Measurements from ENCODE around the gene CYP4B1.

GRCh38 chr1:46760558-46761166 lies 38.2 kb upstream of the CYP4B1 start:
- TF ChIP-seq, protein P1, sequence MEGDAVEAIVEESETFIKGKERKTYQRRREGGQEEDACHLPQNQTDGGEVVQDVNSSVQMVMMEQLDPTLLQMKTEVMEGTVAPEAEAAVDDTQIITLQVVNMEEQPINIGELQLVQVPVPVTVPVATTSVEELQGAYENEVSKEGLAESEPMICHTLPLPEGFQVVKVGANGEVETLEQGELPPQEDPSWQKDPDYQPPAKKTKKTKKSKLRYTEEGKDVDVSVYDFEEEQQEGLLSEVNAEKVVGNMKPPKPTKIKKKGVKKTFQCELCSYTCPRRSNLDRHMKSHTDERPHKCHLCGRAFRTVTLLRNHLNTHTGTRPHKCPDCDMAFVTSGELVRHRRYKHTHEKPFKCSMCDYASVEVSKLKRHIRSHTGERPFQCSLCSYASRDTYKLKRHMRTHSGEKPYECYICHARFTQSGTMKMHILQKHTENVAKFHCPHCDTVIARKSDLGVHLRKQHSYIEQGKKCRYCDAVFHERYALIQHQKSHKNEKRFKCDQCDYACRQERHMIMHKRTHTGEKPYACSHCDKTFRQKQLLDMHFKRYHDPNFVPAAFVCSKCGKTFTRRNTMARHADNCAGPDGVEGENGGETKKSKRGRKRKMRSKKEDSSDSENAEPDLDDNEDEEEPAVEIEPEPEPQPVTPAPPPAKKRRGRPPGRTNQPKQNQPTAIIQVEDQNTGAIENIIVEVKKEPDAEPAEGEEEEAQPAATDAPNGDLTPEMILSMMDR (IDR thresholded peaks at IDR 0.05) = no peak
- TF ChIP-seq EP300 (IDR thresholded peaks at IDR 0.05) (no peak), POLR2AphosphoS5 (IDR thresholded peaks at IDR 0.05) (no peak)

Data from sigmoid colon (tissue), 4 donors.